AG09309 (cell line): ENCODE measurements around the gene CHRM5.
A peak's percentile ranks its signal among the peaks of the same experiment; 100 is the strongest.

Experiments used
- DNase-seq: peaks from one replicate; pipeline ENCODE4 v3.0.0-alpha.2; 2010; ENCODE audit warnings: low read depth
- H3K4me3 ChIP-seq: 2 replicates; pipeline ENCODE4 v1.5.1; 2011; ENCODE audit warnings: mild to moderate bottlenecking, low read depth, low read length, moderate library complexity; ENCODE audit not compliant: control insufficient read depth
- CTCF ChIP-seq: IDR thresholded peaks from 2 replicates; pipeline ENCODE4 v1.5.1; 2011; ENCODE audit warnings: mild to moderate bottlenecking, low read depth, low read length, inconsistent platforms; ENCODE audit not compliant: insufficient read depth, control insufficient read depth; ENCODE audit errors: missing control alignments

CHRM5 gene

GRCh38 chr15:34102175-34102925 lies 134.1 kb downstream of the CHRM5 start:
- no peak for DNase-seq
- no peak for TF ChIP-seq CTCF
- peak overlapping the region; percentile 90 for H3K4me3 ChIP-seq

DNA sequence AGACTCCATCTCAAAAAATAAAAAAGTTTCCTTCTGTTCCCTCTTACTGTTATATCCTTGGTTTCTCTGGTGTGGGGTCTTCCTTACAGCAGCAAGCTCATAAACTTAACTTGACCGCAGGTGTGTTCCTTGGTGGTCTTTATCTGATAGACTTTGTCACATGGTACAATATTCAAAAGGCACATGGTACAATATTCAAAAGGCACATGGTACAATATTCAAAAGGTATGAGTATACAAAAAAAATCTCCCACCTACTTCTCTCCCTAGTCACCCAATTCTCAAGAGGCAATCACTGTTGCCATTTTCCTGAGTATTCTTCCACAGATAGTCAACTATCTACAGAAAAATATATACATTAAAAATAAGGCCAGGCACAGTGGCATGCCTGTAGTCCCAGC lies 138.1 kb downstream of the CHRM5 start:
- no peak for DNase-seq
- TF ChIP-seq CTCF = no peak

GRCh38 chr15:34107315-34107714 lies 139.0 kb downstream of the CHRM5 start:
- no peak overlapping the region for H3K4me3 ChIP-seq
- TF ChIP-seq CTCF = no peak
- DNase-seq = no peak

More for the DNA sequence above, 138.1 kb downstream of the CHRM5 start:
- no peak overlapping the region for H3K4me3 ChIP-seq

DNA sequence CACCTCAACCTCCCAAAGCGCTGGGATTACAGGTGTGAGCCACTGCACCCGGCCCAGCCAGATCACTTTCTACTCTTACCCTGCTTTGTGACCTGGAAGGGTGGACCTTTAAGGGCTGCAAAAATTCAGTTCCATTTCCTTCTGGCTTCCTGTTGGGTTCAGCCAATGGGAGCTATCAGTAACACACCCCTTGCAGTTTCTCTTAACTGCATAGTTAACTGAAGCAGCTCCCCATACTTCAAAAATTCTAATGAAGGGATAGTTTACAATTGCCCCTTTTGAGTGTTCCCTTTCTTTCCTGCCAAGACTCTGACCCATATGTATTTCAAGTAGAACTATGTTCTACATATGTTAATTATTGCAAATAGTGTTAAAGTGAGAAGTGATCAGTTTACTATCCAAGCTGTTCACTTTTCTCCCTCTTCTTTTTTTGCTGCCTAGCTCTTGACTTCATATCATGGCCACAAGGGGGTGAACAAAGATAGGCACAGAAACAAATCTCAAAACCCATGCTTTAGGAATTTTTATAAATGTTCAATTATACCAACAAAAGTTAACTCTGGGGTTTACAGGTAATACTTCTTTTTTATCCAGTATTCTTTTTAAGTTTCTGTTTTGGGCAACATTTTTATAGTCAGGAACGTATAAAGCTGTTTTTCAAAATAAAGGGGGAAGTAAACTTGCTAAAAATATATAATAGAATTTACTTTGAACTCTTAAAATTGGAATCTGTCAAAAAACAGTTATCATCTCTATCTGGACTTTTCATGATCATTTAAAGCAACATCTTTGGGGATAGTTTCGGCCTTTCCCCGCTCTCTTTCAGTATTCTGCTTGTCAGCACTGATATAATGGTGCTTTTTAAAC lies 141.7 kb downstream of the CHRM5 start:
- peak; percentile 3 for DNase-seq
- TF ChIP-seq CTCF = peak; percentile 75
- no peak overlapping the region for H3K4me3 ChIP-seq

GRCh38 chr15:34111488-34111887 lies 143.2 kb downstream of the CHRM5 start:
- no peak for TF ChIP-seq CTCF
- no peak for DNase-seq
- no peak overlapping the region for H3K4me3 ChIP-seq

GRCh38 chr15:34114215-34114614 lies 145.9 kb downstream of the CHRM5 start:
- no peak overlapping the region for H3K4me3 ChIP-seq
- no peak for DNase-seq
- TF ChIP-seq CTCF = no peak
